Measurements from ENCODE around the gene PRRT3. TPM values are rescaled to one million over a fixed set of nuclear protein-coding genes. Genes with fewer than 3 reads are reported as not detected.

The PRRT3 gene
- polyA plus RNA-seq, 1 of the 3 experiments (the other 2 are of a cell fraction) = 5.5 TPM

GRCh38 chr3:9934993-9935392, 17.2 kb downstream of the PRRT3 start:
- peak overlapping the region; percentile 92 for H3K4me2 ChIP-seq
- peaks cover 20% of the 10 kb centered on the region; the same call in 1 of the 2 replicates for H3K79me2 ChIP-seq (ENCODE audit: insufficient read depth)
- ChIA-PET POLR2A (interaction anchor here (3.8 kb wide), 1 partner anchor 10 kb away, joined by 58 read pairs; no protein-coding TSS in a partner anchor), CTCF (interaction anchor here (0.8 to 5.5 kb wide), 2 partner anchors 12 to 14 kb away, joined by 3 to 38 read pairs; no protein-coding TSS in a partner anchor)
- H3K9me2 ChIP-seq = no peaks in the 10 kb centered on the region
- H3K27ac ChIP-seq (ENCODE audit: low read depth in 2 of 2, low read length in 1 of 2) = no peak overlapping the region
- TF ChIP-seq, protein P1, sequence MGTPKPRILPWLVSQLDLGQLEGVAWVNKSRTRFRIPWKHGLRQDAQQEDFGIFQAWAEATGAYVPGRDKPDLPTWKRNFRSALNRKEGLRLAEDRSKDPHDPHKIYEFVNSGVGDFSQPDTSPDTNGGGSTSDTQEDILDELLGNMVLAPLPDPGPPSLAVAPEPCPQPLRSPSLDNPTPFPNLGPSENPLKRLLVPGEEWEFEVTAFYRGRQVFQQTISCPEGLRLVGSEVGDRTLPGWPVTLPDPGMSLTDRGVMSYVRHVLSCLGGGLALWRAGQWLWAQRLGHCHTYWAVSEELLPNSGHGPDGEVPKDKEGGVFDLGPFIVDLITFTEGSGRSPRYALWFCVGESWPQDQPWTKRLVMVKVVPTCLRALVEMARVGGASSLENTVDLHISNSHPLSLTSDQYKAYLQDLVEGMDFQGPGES (IDR thresholded peaks at IDR 0.05; ENCODE audit: low read depth, low read length) = no peak
- TF ChIP-seq POLR2AphosphoS5 (IDR thresholded peaks at IDR 0.05; ENCODE audit: low read depth, low read length) = no peak
- TF ChIP-seq MEF2A (IDR thresholded peaks at IDR 0.05; ENCODE audit: borderline replicate concordance, low read depth) = no peak
- no peak for TF ChIP-seq TCF12 (IDR thresholded peaks at IDR 0.05)
- no peak for TF ChIP-seq SMC3 (IDR thresholded peaks at IDR 0.05; ENCODE audit: low read depth, low read length)
- H4K20me1 ChIP-seq (ENCODE audit: insufficient read depth) = no peaks in the 10 kb centered on the region
- no peak for DNase-seq
- peaks cover 12 to 19% of the 10 kb centered on the region in 2 experiments for H3K4me1 ChIP-seq (ENCODE audit: control insufficient read depth in 1 of 2, insufficient read depth in 2 of 2, low read depth in 1 of 2, low read length in 1 of 2)
- 0 out of 2 replicates have a peak overlapping the region, but pooled peaks have one; percentile 83 for H3K9ac ChIP-seq
- peaks cover 5% of the 10 kb centered on the region for H3F3A ChIP-seq (replicated peaks; ENCODE audit: insufficient read depth)
- no peaks in the 10 kb centered on the region for H3K9me3 ChIP-seq
- H2AFZ ChIP-seq (ENCODE audit: low read depth) = no peak overlapping the region
- no peaks in the 10 kb centered on the region for H3K27me3 ChIP-seq (ENCODE audit: insufficient read depth)
- peak overlapping the region; percentile 75 to 83 for H3K4me3 ChIP-seq (ENCODE audit: low read depth in 2 of 2, low read length in 1 of 2)
- peaks cover 9 to 19% of the 10 kb centered on the region in 2 experiments for H3K36me3 ChIP-seq (replicated peaks in 1 of 2; ENCODE audit: control insufficient read depth in 1 of 2, insufficient read depth in 2 of 2, low read length in 1 of 2)
- WGBS (ENCODE audit: low lambda C conversion rate) = 61% methylated on average over 4 of the region's 4 CpGs

- peak overlapping the region; percentile 96 for H2AFZ ChIP-seq (ENCODE audit: low read depth)
- WGBS (ENCODE audit: low lambda C conversion rate) = 20% methylated on average over 11 of the region's 11 CpGs
- peak; percentile 62 for DNase-seq
- no peaks in the 10 kb centered on the region for H4K20me1 ChIP-seq (ENCODE audit: insufficient read depth)
- peaks cover 20% of the 10 kb centered on the region; the same call in 1 of the 2 replicates for H3K79me2 ChIP-seq (ENCODE audit: insufficient read depth)
- H3F3A ChIP-seq (replicated peaks; ENCODE audit: insufficient read depth) = peaks cover 7% of the 10 kb centered on the region
- H3K9me3 ChIP-seq = no peaks in the 10 kb centered on the region
- H3K9ac ChIP-seq = peak overlapping the region; percentile 83
- ChIA-PET POLR2A (interaction anchor here (1.0 to 3.8 kb wide), 4 partner anchors 10 to 314 kb away, joined by 4 to 58 read pairs (median 8); partner anchors contain the start of genes ARPC4, JAGN1 and TATDN2), CTCF (interaction anchor here (1.1 to 5.5 kb wide), 5 partner anchors 12 to 102 kb away, joined by 4 to 38 read pairs (median 6); partner anchors contain the start of genes IL17RC, PRRT3 and RPUSD3)
- H3K4me3 ChIP-seq (ENCODE audit: low read depth in 2 of 2, low read length in 1 of 2) = peak overlapping the region; percentile 75 to 83
- no peak for TF ChIP-seq ZBTB33 (IDR thresholded peaks at IDR 0.05; ENCODE audit: borderline replicate concordance, low read depth)
- TF ChIP-seq, protein P2, sequence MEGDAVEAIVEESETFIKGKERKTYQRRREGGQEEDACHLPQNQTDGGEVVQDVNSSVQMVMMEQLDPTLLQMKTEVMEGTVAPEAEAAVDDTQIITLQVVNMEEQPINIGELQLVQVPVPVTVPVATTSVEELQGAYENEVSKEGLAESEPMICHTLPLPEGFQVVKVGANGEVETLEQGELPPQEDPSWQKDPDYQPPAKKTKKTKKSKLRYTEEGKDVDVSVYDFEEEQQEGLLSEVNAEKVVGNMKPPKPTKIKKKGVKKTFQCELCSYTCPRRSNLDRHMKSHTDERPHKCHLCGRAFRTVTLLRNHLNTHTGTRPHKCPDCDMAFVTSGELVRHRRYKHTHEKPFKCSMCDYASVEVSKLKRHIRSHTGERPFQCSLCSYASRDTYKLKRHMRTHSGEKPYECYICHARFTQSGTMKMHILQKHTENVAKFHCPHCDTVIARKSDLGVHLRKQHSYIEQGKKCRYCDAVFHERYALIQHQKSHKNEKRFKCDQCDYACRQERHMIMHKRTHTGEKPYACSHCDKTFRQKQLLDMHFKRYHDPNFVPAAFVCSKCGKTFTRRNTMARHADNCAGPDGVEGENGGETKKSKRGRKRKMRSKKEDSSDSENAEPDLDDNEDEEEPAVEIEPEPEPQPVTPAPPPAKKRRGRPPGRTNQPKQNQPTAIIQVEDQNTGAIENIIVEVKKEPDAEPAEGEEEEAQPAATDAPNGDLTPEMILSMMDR (IDR thresholded peaks at IDR 0.05) = peak; percentile 40
- H3K4me2 ChIP-seq = peak overlapping the region; percentile 92
- peaks cover 9 to 19% of the 10 kb centered on the region in 2 experiments for H3K36me3 ChIP-seq (replicated peaks in 1 of 2; ENCODE audit: control insufficient read depth in 1 of 2, insufficient read depth in 2 of 2, low read length in 1 of 2)
- no peaks in the 10 kb centered on the region for H3K9me2 ChIP-seq
- H3K4me1 ChIP-seq (ENCODE audit: control insufficient read depth in 1 of 2, insufficient read depth in 2 of 2, low read depth in 1 of 2, low read length in 1 of 2) = peaks cover 12 to 19% of the 10 kb centered on the region in 2 experiments
- H3K27me3 ChIP-seq (ENCODE audit: insufficient read depth) = no peaks in the 10 kb centered on the region
- H3K27ac ChIP-seq (ENCODE audit: low read depth in 2 of 2, low read length in 1 of 2) = peak overlapping the region; percentile 88 to 91
Measured at GRCh38 chr3:9934235-9934621, 18.0 kb downstream of the PRRT3 start.

Measured in SK-N-SH (cell line).